AML-193 (cell line): ENCODE results near the gene COQ8B.

ENCODE experiments used
- DNase-seq, 2 experiments: peaks; one replicate each; lab custom pipeline; 2025; lab: John Stamatoyannopoulos, UW

Gene COQ8B

DNA sequence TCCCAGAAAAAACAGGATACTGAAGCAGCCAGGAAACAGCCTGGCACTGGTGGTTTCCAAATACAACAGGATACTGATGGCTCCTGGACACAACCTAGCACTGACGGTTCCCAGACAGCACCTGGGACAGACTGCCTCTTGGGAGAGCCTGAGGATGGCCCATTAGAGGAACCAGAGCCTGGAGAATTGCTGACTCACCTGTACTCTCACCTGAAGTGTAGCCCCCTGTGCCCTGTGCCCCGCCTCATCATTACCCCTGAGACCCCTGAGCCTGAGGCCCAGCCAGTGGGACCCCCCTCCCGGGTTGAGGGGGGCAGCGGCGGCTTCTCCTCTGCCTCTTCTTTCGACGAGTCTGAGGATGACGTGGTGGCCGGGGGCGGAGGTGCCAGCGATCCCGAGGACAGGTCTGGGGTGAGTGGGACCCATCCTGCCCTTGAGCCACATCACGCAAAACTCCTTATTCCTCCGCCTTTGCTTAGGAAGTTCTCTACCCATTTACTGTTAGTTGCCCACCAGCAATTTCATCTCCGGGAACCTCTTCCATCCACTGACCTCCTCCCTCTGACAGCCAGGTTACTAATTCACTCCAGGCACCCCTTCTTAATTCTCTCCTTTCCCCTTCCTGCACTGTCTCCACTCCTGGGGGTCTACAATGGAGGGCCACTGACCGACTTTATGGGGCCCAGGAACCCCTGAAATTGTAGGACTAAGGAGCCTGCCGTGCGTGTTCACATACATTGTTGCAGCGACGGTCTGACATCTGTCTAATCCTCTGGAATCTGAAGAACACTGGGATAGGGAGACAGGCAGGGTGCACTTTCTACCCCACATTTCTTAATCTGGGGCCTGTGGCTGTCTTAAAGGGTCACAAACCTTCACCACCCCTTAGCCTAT, 1.4 kb upstream of the COQ8B start:
- no peak for DNase-seq

DNA sequence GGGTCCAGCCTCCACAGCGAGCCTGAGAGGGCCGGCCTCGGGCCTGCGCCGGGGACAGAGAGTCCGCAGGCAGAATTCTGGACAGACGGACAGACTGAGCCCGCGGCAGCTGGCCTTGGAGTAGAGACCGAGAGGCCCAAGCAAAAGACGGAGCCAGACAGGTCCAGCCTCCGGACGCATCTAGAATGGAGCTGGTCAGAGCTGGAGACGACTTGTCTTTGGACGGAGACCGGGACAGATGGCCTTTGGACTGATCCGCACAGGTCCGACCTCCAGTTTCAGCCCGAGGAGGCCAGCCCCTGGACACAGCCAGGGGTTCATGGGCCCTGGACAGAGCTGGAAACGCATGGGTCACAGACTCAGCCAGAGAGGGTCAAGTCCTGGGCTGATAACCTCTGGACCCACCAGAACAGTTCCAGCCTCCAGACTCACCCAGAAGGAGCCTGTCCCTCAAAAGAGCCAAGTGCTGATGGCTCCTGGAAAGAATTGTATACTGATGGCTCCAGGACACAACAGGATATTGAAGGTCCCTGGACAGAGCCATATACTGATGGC, 716 bp upstream of the COQ8B start:
- DNase-seq = no peak

DNA sequence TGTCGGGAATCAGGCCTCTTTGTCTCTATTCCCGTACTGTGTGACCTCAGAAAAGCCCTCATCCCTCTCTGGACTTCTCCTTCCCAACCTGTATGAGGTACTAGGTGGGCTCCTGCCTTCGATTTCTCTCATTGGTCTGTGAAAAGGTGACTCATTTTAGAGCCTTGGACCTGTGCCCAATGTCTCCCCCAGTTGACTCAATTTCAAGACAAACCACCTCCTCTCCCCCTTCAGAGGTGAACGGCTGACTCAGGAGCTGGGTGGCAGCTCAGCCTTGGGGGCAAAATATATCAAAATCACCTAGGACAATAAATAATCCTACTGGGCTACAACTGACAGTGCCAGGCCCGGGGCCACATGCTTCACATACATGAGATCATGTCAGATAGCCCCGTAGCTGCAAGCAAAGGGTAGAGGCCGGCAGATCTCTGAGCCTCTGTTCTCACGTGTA, 630 bp downstream of the COQ8B start:
- DNase-seq = no peak

DNA sequence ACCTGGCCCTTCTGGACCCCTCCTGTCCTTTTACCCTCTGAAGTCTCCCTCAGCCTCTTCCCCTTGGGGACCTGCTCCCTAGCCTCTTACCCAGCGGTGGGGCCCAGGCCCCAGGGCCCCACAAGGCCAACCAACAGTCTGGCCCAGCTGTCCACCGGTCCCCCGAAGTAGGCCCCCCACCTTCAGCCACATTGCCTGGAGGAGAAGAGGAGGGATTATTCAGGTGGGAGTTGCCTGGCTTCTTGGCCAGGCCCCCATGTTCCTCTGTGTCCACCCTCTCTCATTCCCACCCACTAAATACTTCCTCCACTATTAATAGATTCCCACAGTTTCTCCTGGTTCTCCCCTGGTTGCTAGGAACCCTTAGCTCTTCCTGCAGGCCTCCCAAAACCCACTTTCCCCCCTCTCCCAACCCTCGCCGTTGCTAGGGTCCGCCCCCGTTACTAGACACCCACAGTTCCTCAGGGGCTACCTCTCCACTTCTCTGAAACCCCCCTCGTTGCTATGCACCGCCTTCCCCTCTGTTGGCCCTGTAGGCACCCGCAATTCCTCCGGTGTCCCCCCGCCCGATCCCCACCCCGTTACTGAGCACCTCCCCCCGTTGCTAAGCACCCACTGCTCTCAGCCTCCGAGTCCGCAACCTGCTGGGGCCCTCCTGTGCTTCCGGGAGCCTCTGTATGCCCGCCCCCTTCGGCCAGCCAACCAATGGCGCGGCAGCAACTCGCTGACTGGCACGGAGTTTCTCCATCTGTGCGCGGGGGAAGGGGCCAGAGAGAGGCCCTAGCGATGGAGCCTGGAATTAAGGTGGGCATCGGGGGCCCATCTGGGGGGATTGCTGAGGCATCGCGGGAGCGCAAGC, 2.0 kb downstream of the COQ8B start:
- peak; percentile 66 to 77 for DNase-seq

DNA sequence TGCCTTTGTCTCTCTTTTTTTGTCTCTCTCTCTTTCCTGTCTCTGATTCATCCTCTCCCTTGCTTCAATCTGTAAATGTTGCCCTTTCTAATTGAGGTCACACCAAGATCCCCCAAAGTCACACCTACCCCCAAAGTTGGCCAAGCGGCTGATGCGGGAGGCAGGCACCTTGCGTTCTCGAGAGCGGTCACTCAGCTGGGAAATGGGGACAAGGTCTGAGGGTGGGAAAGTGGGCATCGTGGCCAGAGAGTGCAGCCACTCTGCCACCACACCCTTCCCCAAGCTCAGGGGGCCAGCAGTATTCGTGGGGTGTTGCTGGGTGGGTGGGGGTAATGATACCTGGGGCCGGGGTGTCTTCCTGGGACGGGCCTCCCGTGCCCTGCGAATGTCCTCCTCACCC, 2.7 kb downstream of the COQ8B start:
- no peak for DNase-seq

DNA sequence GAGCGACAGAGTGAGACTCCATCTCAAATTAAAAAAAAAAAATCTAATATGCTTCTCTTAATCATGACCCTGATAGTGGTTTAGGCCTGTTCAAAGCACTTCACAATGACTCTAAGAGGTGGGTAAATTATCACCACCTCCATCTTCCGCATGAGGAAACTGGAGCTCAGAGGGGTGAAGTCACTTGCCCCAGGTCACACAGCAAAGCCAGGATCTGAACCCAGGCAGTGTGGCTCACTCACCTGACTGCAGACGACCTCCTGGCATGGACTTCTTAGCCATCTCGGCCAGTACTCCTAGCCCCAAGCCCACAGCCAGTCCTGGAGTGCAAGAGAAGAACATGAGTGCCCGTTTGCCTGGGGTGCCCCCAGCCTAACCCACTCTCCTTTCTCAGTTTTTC, 6.9 kb downstream of the COQ8B start:
- DNase-seq = no peak

DNA sequence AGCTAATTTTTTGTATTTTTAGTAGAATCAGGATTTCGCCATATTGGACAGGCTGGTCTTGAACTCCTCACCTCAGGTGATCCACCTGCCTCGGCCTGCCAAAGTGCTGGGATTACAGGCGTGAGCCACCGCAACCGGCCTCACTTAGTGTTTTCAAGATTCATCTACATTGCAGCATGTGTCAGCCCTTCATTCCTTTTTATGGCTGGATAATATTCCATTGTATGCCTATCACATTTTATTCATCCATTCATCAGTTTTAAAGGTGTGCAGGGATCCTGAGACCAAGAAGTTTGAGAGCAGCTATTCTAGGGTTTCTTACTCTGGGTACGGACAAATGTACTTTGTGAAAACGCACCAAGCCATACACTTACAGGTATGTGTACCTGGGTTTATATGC, 9.1 kb downstream of the COQ8B start:
- DNase-seq = no peak

DNA sequence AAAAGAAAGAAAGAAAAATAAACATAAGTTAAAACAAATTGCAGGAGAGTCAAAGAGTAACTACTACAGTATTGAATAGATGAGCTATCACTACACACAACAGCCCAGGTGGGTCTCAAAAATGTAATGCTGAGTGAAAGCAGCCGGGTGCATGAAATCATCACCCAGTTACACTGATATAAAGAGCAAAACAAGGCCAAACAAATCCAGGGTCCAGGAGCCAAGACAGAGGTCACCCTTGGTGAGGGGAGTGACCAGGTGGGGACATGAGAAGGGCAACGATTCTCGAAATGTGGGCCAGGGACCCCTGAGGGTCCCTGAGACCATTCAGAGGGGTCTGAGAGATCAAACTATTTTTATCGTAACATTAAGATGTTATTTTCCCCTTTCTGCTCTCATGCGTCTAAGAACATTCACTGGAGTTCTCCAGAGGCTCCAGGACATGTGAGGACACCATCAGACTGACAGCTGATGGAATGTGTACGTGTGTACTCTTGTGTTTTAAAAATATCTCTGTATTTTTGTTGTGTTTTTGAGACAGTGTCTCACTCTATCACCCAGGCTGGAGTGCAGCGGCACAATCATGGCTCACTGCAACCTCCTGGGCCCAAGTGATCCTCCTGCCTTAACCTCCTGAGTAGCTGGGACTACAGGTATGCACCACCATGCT, 10.6 kb downstream of the COQ8B start:
- no peak for DNase-seq

DNA sequence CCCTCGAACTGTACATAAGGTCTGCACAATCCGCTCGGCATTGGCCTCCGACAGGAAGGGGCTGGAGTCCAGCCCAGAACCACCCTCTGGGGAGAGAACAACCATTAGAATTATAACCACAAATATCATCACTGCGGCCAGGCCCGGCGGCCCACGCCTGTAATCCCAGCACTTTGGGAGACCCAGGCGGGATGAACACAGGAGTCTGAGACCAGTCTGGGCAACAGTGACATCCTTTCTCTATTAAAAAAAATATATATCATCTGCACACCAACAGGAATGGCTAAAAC, 11.4 kb downstream of the COQ8B start:
- DNase-seq = no peak

DNA sequence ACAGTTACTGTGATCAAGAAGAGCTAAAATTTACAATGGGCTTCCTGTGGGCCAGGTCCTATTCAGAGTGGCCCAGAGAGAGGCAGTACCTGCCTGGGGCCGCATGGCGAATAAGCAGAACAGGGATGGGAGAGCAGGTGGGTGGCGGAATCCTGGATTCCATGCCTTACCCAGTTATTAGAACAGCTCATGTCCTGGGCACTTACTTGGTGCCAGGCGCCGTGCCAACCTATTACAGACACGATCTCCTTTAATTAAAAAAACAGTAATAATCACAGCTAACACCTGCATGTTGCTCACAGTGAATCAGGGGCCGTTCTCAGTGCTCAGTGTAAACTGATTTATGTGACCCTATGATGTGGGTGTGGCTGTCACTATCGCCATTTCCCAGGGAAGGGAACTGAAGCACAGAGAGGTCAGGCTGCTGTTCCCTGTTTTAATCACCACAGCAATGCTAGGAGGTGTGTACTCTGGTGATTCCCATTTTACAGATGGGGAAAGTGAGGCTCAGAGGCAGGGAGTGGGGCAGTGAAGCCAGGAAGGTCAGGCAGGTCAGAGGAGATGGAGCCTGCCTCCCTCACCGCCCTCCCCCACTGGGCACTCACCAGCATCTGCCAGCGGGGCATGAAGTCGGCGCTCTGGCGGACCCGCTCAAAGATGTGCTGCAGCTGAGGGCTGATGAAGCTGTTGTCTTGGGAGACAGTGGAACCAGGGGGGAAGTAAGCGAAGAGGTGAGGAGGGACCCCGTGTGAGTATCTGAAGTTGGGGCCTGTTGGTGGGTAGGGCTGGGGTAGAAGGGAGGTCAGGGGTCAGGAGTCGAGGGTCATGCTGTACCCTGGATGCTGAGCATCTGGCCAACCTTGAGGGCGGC, 12.0 kb downstream of the COQ8B start:
- DNase-seq = no peak

DNA sequence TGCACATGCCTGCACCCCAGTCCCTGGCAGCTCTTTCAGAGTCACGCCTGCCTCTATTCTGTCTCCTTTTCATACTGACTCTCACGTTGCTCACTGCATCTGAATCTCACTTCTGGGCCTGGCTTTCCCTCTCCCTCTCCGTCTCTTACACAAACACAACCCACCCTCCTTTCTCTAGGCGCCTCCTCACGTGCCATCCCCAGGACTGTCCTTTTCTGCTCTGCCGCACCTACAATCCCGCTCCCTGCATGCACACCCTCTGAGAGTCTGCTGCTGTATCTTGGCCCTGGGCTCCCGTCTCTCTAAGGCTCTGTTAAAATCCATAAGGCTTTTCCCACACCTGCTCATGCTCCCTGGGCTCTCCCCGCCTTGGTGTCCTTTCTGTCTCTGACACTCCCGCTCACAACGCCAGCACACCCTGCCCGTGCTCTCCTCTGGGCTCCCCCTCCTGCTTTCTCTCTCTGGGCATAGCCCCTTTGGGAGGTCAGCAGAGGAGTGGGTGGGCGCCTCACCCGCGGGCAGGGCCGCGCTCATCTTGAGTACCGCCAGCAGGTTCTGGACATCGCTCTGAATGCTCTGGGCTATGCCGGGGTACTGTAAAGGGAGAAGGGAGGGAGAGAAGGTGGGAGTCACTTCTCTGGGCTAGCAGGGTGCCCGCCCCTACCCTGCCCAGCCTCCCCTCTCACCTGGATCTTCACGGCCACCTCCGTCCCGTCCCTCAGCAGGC, 13.5 kb downstream of the COQ8B start:
- DNase-seq = no peak

DNA sequence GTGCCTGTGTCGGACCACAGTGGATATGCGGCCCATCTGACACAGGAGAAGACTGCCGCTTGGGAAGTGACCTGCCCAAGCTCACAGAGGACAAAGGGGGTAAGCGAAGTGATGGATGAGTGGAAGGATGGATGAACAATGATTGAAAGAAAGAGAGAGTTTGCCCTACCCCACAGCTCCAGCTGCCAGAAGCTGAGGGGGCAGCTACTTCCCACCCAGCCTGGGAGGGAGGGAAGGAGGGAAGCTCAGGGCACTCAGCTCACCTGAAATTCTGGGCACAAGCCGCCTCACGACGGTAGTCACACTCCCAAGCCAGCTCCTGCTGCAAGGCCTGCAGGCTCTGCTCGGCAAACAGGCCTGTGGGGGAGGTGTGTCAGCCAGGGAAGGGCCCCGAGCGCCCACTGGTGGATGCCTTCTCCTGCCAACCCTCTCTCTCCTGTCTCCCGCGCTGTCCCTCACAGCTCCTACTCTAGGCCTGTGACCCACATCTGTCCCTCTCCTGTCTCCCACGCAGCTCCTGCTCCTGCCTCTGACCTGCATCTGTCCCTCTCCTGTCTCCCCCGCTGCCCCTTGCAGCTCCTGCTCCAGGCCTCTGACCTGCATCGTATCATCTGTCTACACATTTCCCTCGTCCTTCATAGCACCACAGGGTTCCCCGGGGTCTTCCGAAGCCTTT, 14.2 kb downstream of the COQ8B start:
- no peak for DNase-seq

DNA sequence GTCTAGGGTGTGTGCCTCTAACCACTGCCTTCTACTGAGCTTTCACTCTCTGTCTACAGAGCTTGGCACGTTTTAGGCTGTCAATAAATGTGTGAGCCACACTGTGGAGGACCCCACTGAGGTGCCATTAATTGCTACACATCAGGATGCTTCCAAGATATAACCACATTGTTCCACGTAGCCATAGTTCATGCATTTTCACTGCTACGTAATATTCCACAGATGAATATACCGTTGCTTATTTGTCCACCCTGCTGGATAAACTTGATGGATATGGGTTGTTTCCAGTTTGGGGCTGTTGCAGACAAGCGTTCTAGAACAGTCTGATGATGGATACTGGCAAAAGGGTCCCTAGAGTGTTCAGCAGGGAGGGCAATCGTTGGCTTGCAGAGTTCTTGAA, 14.9 kb downstream of the COQ8B start:
- DNase-seq = no peak

DNA sequence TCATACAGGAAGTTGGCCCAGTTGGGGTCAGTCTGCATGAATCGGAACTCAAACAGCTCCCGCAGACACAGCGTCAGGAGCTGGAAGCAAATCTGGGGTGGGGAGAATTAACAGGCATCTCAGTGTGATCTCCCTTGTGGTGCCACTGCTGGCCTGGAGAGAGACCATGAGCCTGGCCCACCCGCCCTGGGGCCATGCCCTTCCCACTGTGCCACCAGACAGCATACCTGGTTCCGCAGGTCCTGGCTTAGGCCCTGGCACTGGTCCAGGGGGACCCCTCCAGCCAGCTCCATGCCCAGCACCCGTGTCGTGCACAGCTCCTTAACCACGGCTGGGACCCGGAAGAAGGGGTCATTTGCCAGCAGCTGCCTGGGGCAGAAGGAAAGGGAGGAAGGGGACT, 16.6 kb downstream of the COQ8B start:
- no peak for DNase-seq

DNA sequence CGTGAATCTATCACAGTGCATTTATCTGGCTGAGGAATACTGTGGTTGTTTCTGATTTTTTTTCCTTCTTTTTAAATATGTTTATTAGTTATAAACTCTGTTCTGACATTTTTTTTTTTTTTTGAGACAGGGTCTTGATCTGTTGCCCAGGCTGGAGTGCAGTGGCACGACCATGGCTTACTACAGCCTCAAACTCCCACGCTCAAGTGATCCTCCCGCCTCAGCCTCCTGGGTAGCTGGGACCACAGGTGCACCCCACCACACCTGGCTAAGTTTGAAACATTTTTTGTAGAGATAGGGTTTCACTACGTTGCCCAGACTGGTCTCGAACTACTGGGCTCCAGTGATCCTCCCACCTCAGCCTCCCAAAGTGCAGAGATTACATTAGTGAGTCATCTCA, 19.7 kb downstream of the COQ8B start:
- DNase-seq = no peak

DNA sequence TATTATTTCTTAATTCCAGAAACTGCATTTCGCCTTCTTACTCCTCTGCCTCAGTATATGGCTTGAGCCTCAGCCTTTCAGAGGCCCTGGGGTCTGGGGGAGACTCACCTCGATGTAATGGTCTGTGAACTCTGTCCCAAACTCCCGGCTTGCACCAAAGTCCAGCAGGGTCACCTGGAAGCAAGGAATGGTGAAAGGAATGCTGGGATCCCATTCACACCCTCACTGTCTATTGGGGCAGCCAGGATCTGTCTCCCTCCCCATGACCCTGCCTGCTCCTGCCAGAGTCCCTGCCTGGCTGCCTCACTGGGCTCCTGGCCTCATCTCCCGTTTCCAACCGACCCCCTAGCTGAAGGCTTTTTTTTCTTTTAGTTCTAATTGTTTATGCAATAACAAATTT, 20.8 kb downstream of the COQ8B start:
- DNase-seq = no peak

DNA sequence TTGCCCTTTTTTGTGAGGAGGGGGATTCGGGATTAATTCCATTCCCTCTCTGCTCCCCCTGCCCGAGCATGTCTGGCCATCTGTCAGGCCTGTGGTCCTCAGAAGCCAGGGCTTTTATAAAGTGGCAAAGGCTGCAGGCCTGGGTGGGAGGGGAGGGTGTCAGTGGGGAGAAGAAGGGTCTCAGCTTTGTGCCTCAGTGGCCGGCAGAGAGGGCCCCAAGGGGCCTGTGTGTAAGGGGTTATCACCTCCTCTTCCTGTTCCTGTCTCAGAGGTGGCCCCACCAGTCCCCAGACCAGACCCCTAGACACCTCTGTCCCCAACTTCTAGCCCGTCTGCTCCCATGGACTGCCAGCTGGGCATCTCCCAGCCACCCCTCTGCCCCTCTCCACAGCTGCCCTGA, 22.8 kb downstream of the COQ8B start:
- DNase-seq = no peak

DNA sequence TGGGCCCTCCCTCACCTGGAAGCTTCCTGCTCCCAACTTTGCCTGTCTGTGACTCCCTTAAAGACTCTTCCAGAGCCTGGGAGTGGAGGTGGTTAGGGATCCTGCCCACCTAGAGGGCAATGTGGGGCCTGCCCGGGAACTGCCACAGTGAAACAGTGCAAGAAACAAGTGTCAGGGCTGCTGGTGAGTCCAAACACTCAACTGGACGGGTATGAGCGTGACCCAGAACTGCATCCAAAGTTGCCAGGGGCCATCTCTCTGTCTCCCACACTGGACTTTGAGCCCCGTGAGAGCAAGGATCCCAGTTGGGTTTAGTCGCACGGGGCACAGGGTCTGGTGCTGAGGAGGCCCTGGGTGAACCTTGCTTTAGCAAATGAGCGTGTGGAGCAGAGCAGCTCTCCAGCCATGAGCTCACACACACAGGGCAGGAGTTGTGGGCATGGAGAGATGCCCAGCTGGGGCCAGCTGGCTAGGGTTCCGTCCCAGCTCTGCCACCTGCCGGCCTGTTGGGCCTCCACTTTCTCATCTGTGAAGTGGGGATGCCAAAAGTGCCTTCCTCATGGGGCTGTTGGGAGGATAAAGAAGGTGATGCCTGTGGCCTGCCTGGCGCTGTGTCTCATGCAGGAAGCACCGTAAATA, 23.4 kb downstream of the COQ8B start:
- DNase-seq = no peak

DNA sequence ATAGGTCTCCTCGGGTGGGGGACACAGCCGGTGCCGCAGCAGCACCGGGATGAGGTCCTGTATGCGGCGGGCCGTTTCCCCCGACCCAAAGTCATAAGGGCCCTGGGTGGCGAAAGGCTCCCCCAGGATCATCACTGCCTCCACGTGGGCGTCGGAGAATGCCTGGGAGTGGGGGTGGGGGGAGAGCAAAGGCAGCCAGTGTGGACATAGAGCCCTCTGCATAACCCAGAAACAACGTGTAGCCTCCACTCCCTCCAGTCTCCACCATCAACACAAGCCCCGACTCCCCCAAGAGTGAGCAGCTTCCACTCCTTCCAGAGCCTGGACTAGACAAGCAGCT, 24.5 kb downstream of the COQ8B start:
- no peak for DNase-seq
